ENCODE measurements around the gene CTRB1. TPM values are rescaled to one million over a fixed set of nuclear protein-coding genes. Genes with fewer than 3 reads are reported as not detected.

The CTRB1 gene
- total and polyA plus RNA-seq, 2 of the 8 experiments (the other 6 are each of a cell fraction or from before 2014, with no cell fraction given) = not detected

- Histone ChIP-seq H4K5ac (ENCODE audit: insufficient read length, low read depth, low read length) (no peak overlapping the region), H2BK20ac (ENCODE audit: low read length) (no peak overlapping the region), H3K18ac (ENCODE audit: extremely low read depth, low read length) (no peak overlapping the region), H3K23ac (ENCODE audit: insufficient read length) (no peak overlapping the region), H2AK5ac (ENCODE audit: low read depth, low read length) (no peak overlapping the region), H2BK12ac (ENCODE audit: low read depth, low read length) (no peak overlapping the region), H3K79me1 (ENCODE audit: low read depth, low read length) (no peaks in the 10 kb centered on the region), H2BK15ac (ENCODE audit: low read length) (no peak overlapping the region), H3K4me1 (replicated peaks in 1 of 4; ENCODE audit: control insufficient read depth in 3 of 4, insufficient read depth in 4 of 4, low read length in 3 of 4) (peaks cover 0 to 2% (median 0%) of the 10 kb centered on the region in 4 experiments; a peak in 1 of 7 replicates), H3K4me2 (ENCODE audit: insufficient read depth in 1 of 2, low read depth in 2 of 2, low read length in 2 of 2) (no peak overlapping the region), H3K79me2 (ENCODE audit: control insufficient read depth in 1 of 2, insufficient read depth in 2 of 2, low read length in 2 of 2) (no peaks in the 10 kb centered on the region), H3K9me3 (ENCODE audit: insufficient read depth in 2 of 2, low read depth in 1 of 2, low read length in 1 of 2) (no peaks in the 10 kb centered on the region), H3K23me2 (ENCODE audit: low read depth, low read length) (no peaks in the 10 kb centered on the region), H4K8ac (ENCODE audit: extremely low read depth, insufficient read depth, low read length) (no peak overlapping the region), H3K4me3 (ENCODE audit: extremely low read depth in 1 of 4, insufficient read depth in 2 of 4, low read depth in 3 of 4, low read length in 4 of 4) (no peak overlapping the region), H2BK120ac (replicated peaks; ENCODE audit: low read depth, low read length) (no peak overlapping the region), H3K36me3 (ENCODE audit: control insufficient read depth in 2 of 4, insufficient read depth in 4 of 4, low read length in 3 of 4) (no peaks in the 10 kb centered on the region), H3K27me3 (replicated peaks in 1 of 4; ENCODE audit: control insufficient read depth in 3 of 4, extremely low read depth in 1 of 4, insufficient read depth in 3 of 4, low read length in 3 of 4) (no peaks in the 10 kb centered on the region), H2AFZ (ENCODE audit: low read length) (no peak overlapping the region), H4K91ac (replicated peaks; ENCODE audit: insufficient read length, low read length) (no peak overlapping the region), H3K14ac (ENCODE audit: insufficient read length) (no peak overlapping the region), H3K4ac (replicated peaks; ENCODE audit: insufficient read length, low read depth, low read length) (no peak overlapping the region), H3K9ac (replicated peaks in 1 of 4; ENCODE audit: extremely low read depth in 1 of 4, low read depth in 3 of 4, low read length in 3 of 4) (no peak overlapping the region), H2BK5ac (ENCODE audit: low read depth, low read length) (no peak overlapping the region), H3K56ac (replicated peaks; ENCODE audit: insufficient read length, low read depth, low read length) (no peak overlapping the region), H3K27ac (ENCODE audit: low read depth, low read length) (no peak overlapping the region), H4K20me1 (replicated peaks in 1 of 2; ENCODE audit: control insufficient read depth in 1 of 2, insufficient read depth in 2 of 2, low read length in 2 of 2) (no peaks in the 10 kb centered on the region)
- FAIRE-seq (no peak), DNase-seq (ENCODE audit: low read depth in 1 of 2, low spot score in 2 of 2) (no peak)
- TF ChIP-seq SIX5 (IDR thresholded peaks at IDR 0.05; ENCODE audit: low read depth, low read length) (no peak), BCL11A (IDR thresholded peaks at IDR 0.05; ENCODE audit: low read depth in 2 of 2, low read length in 2 of 2) (no peak), CTBP2 (IDR thresholded peaks at IDR 0.05; ENCODE audit: borderline replicate concordance, insufficient read depth, insufficient read length, low read length) (no peak), CEBPB (IDR thresholded peaks at IDR 0.05; ENCODE audit: low read depth, low read length) (no peak), GABPA (IDR thresholded peaks at IDR 0.05; ENCODE audit: borderline replicate concordance, insufficient read depth, low read length) (no peak), POU5F1 (IDR thresholded peaks at IDR 0.05; ENCODE audit: low read depth, low read length) (no peak), SAP30 (IDR thresholded peaks at IDR 0.05; ENCODE audit: insufficient read depth, insufficient replicate concordance, low read length) (no peak), NRF1 (IDR thresholded peaks at IDR 0.05; ENCODE audit: low read depth, low read length) (no peak), MAX (IDR thresholded peaks at IDR 0.05) (no peak), POLR2A (IDR thresholded peaks at IDR 0.05; ENCODE audit: control extremely low read depth in 1 of 2, low read depth in 2 of 2, low read length in 2 of 2) (no peak), TAF1 (IDR thresholded peaks at IDR 0.05; ENCODE audit: low read depth, low read length) (no peak), TBP (IDR thresholded peaks at IDR 0.05; ENCODE audit: low read depth, low read length) (no peak)
- ChIA-PET POLR2A (ENCODE audit: partially characterized antibody) (interaction anchor here (0.5 to 3.4 kb wide), 4 partner anchors 11 to 22 kb away, joined by 3 to 14 read pairs (median 4); partner anchors contain the start of gene BCAR1), CTCF (ENCODE audit: partially characterized antibody) (interaction anchor here (0.7 to 2.9 kb wide), 5 partner anchors 17 to 90 kb away, joined by 3 to 16 read pairs (median 3); no protein-coding TSS in a partner anchor)
- WGBS, 2 experiments (ENCODE audit: extremely low coverage in 1 of 2, insufficient coverage in 1 of 2, insufficient read length in 1 of 2, insufficient replicate concordance in 2 of 2, low coverage in 1 of 2, low lambda C conversion rate in 2 of 2, missing lambda C conversion rate in 1 of 2) = 92% methylated on average over 6 of the region's 6 CpGs; no CpG with 5 or more reads in 1 of the 2 experiments
Observed at GRCh38 chr16:75271441-75272096, 52.8 kb downstream of the CTRB1 start.
